NCI-H128 (cell line): ENCODE measurements around the gene ADAM19.

Experiments
- DNase-seq: peaks from one replicate; lab custom pipeline; 2025; ENCODE audit not compliant: unreplicated experiment; lab: John Stamatoyannopoulos, UW

Gene ADAM19

GRCh38 chr5:157542282-157543000, 33.1 kb downstream of the ADAM19 start:
- DNase-seq: no peak

- no peak for DNase-seq
These were observed 34.0 kb downstream of the ADAM19 start for GRCh38 chr5:157541447-157542118.

GRCh38 chr5:157540707-157541446, 34.7 kb downstream of the ADAM19 start:
- no peak for DNase-seq

DNA sequence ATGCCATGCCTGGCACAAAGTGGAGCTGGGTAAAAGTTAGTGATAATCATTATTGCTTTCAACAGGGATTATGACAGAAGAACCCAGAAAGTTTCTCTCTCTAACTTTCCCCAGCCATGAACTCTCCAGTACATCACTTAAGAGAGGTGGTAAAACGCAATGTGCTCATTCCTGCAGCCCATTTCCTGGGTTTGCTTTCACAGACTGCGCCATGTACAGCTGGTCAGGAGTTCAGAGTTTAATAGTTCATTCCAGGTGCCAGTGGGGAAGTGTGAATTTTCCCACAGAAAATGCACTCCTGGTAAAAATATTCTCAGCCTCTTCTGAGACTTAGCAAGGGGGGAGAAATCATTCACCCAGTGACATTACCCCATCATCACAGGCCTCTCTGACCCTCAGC, 35.5 kb downstream of the ADAM19 start:
- no peak for DNase-seq

DNA sequence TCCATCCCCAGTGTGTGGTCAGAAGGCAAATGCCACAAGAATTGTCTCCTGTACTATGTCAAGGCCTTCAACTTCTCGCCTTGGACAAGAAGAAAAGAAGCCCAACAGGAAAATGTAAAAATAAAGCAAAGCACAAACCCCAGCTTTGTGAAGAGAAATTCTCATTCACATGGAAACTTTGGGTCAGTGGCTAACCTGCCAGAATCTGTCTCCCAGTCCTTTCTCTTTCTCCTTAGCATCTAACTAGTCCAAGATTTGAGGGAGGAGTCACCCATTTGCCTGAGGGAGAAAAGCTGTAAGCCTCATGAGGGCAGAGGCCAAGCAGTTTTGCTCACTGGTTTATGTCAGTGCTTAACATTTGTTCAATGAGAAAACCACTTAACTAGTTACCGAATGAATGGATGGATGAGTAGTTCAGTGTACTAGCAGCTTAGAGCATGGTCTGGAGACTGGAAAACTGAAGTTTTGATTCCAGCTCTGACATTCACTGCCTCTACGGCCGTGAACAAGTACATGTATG, 36.0 kb downstream of the ADAM19 start:
- DNase-seq: no peak

DNA sequence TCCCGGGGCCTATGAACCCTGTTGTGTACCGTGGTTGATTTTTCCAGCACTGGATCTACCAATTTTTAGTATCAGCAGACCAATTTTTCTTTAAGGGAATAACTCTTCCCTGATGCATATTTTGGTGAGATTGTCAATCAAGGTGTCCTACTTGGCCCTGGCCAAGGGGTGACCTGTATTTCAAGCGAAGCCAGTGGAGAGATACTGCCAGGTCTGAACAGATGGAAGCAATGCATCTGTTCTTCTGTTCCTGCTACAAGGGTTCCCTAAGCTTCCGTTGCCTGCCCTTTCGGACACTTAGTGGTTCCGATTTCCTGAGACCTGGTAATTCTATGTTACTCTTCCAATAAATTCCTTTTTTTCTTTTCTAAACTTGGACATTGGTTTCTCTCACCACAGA, 37.3 kb downstream of the ADAM19 start:
- DNase-seq: no peak

- no peak for DNase-seq
These were observed 40.3 kb downstream of the ADAM19 start for GRCh38 chr5:157535042-157535865.

DNA sequence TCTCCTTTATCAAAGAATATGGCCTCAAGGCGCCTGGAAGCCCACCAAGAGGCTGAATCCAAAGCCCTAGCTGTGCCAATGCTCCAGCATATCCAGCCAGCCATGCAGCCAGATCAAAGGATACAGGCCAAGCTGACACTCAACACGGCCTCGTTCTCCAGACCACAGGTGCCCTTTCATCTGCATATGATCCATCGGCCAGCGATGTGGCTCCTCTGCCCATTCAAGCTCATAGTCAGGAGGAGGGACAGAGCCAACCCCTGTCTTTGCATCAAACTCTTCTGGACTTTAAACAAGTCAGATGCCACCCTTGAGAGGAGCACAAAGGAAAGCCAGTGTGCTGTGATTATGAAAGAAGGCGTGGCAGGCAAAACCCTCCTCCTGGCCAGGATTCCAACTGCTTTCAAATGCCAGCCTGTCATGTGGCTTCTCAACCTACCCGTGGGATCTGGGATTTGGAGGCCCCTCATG, 42.5 kb downstream of the ADAM19 start:
- DNase-seq: no peak

DNA sequence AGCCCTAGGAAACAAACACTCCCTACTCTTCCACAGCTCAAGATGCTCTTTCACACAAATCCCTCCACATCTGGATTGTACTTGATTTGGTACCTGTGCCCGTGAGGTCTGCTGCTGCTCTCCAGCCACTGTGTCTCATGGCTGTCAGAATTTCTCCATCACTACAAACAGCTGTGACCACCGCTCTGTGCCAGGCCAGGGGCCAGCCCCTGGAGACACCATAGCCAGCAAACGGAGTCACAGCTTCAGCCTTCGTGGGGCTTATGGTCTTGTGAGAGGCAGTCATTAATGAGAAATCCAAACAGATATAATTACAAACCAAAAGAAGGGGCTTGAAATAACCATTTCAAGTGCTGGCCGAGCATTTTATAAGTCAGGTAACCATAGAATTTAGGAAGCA, 43.6 kb downstream of the ADAM19 start:
- DNase-seq: no peak

DNA sequence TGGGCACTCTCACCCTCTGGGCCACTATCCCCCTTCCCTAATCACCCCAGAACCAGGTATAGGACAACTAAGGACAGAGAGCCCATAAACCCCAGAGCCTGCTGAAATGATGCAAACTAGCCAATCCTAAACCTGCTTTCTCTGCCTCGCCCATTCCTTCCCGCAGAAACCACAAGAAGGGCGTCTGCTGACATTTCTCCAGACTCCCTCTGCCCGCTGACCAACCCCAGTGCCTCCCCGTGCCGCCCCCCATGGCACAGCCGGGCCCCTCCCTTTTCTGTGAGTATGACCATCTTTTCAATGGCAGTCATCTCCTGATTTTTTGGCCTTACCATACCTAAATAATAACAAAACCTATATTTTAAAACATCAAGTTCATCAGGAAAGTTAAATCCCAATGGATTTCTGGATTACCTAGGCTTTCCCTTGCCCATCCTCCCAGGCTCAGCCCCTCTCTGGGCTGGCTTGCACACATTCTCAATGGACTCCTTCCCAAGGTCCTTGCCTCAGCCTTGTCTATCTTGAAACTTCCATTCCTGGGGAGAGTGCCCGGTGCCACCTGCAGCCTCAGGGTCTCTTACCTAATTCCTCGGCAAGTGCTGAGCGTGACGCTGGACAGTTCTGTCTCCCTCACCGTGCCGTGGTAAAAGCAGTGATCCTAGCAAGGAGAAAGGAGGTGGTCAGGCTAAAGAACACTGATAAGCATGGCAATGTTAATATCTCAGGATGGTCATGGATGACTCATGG, 45.2 kb downstream of the ADAM19 start:
- DNase-seq: no peak

DNA sequence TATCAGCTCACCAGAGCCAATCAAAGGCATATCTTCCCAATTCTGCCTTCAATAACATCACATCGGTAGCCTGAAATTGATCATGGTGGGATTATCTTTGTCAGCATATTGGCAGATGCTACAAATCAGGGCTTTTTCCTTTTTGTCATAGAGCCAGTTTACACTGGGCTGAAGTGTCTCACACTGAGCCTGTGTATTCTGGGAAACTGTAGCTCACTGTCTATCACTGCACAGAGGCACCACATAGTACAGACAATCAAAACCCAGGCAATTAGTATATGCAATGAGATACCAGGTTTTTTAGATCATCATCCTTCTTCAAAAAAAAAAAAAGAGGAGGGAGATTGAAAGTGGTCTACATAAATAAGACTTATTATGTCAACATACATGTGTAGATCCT, 46.6 kb downstream of the ADAM19 start:
- no peak for DNase-seq

GRCh38 chr5:157528036-157528632, 47.4 kb downstream of the ADAM19 start:
- no peak for DNase-seq

DNA sequence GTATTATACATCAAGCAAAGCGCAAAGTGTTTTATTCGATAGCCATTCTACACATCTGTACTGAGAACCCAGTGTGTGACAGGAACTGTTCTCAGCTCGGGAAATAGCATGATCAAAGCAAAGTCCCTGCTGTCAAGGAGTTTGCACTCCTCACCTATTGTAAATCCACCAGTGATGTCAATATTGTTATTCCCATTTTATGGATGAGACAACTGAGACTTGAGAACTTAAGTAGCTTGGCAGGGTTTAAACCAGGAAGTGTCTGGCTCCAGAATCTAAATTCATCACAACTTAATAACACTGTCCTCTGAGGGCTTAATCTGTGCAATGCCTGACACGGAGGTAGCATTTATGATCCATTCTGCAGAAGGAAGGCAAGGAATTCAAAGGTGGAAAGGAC, 50.7 kb downstream of the ADAM19 start:
- DNase-seq: no peak

DNA sequence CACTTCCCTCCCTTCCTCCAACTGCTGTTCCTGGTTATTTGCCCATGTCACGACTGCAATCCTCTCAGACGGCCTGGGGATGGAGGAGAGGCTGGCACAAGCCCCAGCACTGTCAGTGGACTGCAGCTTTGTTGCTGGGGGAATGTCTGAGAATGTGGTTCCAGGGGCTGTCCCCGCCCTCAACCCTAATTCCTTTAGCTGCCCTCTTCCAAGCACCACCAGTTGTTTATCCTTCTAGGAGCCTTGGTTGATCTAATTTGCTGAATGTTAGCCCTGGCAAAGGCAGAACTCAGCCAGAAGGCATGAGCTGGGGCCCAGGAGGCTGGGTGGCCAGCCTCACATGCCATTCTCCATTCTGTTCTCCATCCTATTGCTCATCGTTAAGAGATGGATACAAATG, 51.6 kb downstream of the ADAM19 start:
- DNase-seq: no peak

- DNase-seq: no peak
These were observed 53.9 kb downstream of the ADAM19 start for GRCh38 chr5:157521704-157522029.

DNA sequence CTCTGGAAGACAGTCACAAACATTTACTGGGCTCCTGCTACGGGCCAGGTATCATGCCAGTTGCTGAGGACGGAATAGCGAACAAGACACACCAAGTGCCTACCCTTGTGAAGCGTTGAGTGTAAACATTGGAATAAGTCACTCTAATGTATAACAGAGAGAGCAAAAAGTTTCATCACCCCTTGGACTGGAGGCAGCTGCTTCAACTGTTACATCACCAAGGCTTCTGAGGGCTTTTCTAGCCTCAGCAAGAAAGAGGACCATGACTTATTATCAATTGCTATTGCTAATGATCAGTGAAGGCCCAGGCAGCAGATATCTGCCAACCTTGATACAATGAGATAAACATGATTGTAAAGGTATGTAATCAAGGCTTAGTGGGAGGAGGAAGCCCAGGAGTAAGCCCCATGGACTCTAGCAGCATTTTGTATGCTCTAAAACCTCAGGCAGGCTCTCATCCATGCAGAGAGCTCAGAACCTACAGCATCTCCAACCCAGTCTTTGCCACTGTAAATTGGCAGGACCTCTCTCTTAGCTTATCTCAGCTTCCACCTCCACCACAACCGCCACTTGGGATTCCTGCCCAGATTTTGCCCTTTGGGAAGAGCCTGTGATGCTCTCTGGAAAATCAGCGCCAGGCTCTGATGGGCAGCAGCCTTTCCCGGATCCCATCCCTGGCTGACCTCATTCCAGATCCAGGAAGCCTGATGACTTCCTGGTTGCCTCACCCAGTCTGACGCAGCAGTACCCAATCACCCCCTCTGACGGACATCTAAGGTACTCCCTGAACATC, 54.5 kb downstream of the ADAM19 start:
- DNase-seq: no peak

DNA sequence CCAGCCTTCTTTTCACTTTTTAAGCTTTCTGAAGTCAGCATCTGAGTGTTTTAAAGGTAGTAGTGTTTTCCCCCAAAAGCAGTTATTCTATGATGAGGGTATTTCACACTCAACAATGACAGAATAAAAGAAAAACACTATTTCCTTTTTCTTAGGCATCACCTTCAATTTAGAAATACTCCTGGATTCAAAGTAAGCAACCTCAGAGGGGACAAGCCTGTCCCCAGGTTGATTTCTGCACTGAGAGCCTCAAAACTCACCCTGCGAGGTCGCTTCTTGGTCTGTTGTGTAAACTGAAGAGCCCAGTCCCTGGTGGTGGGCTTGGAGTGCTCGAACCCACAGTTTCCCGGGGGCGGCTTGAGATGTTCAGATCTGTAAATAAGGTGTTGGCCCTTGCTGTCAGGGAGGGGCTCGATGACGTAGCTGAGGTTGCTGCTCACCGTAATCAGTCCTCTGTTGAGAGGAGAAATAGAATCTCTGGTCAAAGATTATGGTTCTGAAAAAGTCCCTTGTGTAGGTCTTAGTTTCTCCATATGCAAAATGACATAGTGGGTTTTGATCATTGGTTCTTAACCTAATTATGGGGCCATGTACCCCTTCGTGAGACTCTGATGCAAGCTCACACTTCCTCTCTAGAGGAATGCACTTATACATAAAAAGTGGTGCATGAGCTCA, 55.9 kb downstream of the ADAM19 start:
- DNase-seq: no peak

DNA sequence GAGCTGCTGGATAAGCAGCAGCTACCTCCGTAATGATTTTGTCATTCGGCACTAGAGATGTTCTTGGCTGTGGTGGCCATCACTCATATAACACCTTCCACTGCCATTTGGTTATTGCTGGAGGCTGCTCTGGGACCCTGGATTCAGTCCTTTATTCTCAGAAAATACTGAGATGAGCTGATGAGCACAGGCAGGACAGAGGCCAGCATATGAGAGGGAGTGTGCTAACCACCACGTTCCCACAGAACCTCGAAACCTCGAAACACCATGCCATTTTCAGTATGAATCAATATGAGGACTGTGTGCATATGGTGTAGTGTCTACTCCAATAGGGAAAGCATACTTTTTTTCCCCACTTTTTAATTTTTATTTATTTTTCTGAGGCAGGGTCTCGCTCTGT, 56.6 kb downstream of the ADAM19 start:
- DNase-seq: no peak
